Brain microvascular endothelial cell (primary cell): Measurements from ENCODE around the gene VWC2L.
A peak's percentile ranks its signal among the peaks of the same experiment; 100 is the strongest.

Experiments
- DNase-seq: peaks from one replicate; pipeline ENCODE4 v3.0.0-alpha.2; 2020
- H3K27ac ChIP-seq: fragments of 250-450 bp; sonication (Bioruptor Pico); 2 replicates; pipeline ENCODE4 v1.5.1; 2020; ENCODE audit warnings: mild to moderate bottlenecking, moderate library complexity
- H3K27me3 ChIP-seq: fragments of 250-450 bp; sonication (Bioruptor Pico); replicated peaks from 2 replicates; pipeline ENCODE4 v1.5.1; 2020; ENCODE audit warnings: mild to moderate bottlenecking
- H3K36me3 ChIP-seq: fragments of 250-450 bp; sonication (Bioruptor Pico); replicated peaks from 2 replicates; pipeline ENCODE4 v1.5.1; 2020; ENCODE audit warnings: mild to moderate bottlenecking
- H3K4me3 ChIP-seq: 2 replicates; pipeline ENCODE4 v1.5.1; 2011; ENCODE audit warnings: low read depth, mild to moderate bottlenecking, control low read depth, low read length, moderate library complexity
- CTCF ChIP-seq: IDR thresholded peaks from 2 replicates; pipeline ENCODE4 v1.5.1; 2011; ENCODE audit warnings: low read depth, mild to moderate bottlenecking, moderate library complexity, low read length, control low read depth, inconsistent platforms; ENCODE audit errors: missing control alignments
- in situ Hi-C: cut with HindIII; loops from 2 replicates; pipeline ENCODE4 v1.10.0; 2017; ENCODE audit warnings: low sequenced_read_pairs, low pct_ligation_motif_present

The VWC2L gene

GRCh38 chr2:214593727-214594126 lies 182.9 kb downstream of the VWC2L start:
- no peaks in the 10 kb centered on the region for H3K36me3 ChIP-seq
- H3K27ac ChIP-seq: peak overlapping the region; percentile 84
- no peak overlapping the region for H3K4me3 ChIP-seq
- in situ Hi-C loops: no loop called here
- DNase-seq: peak; percentile 96
- H3K27me3 ChIP-seq: no peaks in the 10 kb centered on the region
- TF ChIP-seq CTCF: no peak

GRCh38 chr2:214601852-214602633 lies 191.2 kb downstream of the VWC2L start:
- Histone ChIP-seq H3K27me3 (no peaks in the 10 kb centered on the region), H3K27ac (no peak overlapping the region), H3K4me3 (no peak overlapping the region), H3K36me3 (no peaks in the 10 kb centered on the region)
- no peak for TF ChIP-seq CTCF
- DNase-seq: no peak
- in situ Hi-C loops: no loop called here

GRCh38 chr2:214604861-214605260 lies 194.0 kb downstream of the VWC2L start:
- Histone ChIP-seq H3K4me3 (no peak overlapping the region), H3K36me3 (no peaks in the 10 kb centered on the region), H3K27ac (peak overlapping the region; percentile 8), H3K27me3 (no peaks in the 10 kb centered on the region)
- in situ Hi-C loops: no loop called here
- no peak for TF ChIP-seq CTCF
- peak; percentile 55 for DNase-seq

- DNase-seq: peak; percentile 3
- Histone ChIP-seq H3K36me3 (no peaks in the 10 kb centered on the region), H3K4me3 (no peak overlapping the region), H3K27ac (no peak overlapping the region), H3K27me3 (no peaks in the 10 kb centered on the region)
- no peak for TF ChIP-seq CTCF
- in situ Hi-C loops: no loop called here
These were observed 196.2 kb downstream of the VWC2L start for GRCh38 chr2:214607051-214607450.

- in situ Hi-C loops: no loop called here
- H3K27me3 ChIP-seq: no peaks in the 10 kb centered on the region
- no peak for TF ChIP-seq CTCF
- no peaks in the 10 kb centered on the region for H3K36me3 ChIP-seq
- no peak for DNase-seq
- H3K4me3 ChIP-seq: no peak overlapping the region
- H3K27ac ChIP-seq: no peak overlapping the region
These were observed 200.2 kb downstream of the VWC2L start for GRCh38 chr2:214611015-214611414.
